ENCODE results near the gene KRT39.
A peak's percentile ranks its signal among the peaks of the same experiment; 100 is the strongest.

KRT39 gene

GRCh38 chr17:40978575-40979151 lies 11.9 kb upstream of the KRT39 start:
- no peak for DNase-seq

GRCh38 chr17:40975516-40975915 lies 8.8 kb upstream of the KRT39 start:
- no peak for DNase-seq

GRCh38 chr17:40974366-40974765 lies 7.6 kb upstream of the KRT39 start:
- no peak for DNase-seq

GRCh38 chr17:40967582-40967981 lies 834 bp upstream of the KRT39 start:
- DNase-seq = no peak

- no peak for DNase-seq
These were observed 2.9 kb downstream of the KRT39 start for GRCh38 chr17:40963838-40964237.

GRCh38 chr17:40962059-40962561 lies 4.6 kb downstream of the KRT39 start:
- DNase-seq = no peak

- DNase-seq = no peak
These were observed 5.2 kb downstream of the KRT39 start for GRCh38 chr17:40961591-40961990.

GRCh38 chr17:40960144-40960543 lies 6.6 kb downstream of the KRT39 start:
- no peak for DNase-seq

- no peak for DNase-seq
These were observed 8.4 kb downstream of the KRT39 start for GRCh38 chr17:40958086-40958953.

- no peak for DNase-seq
These were observed 10.1 kb downstream of the KRT39 start for GRCh38 chr17:40956401-40957254.

- no peak for DNase-seq
These were observed 12.9 kb downstream of the KRT39 start for GRCh38 chr17:40953881-40954280.

- no peak for DNase-seq
These were observed 14.1 kb downstream of the KRT39 start for GRCh38 chr17:40952661-40953060.

- no peak for DNase-seq
These were observed 14.6 kb downstream of the KRT39 start for GRCh38 chr17:40952154-40952553.

GRCh38 chr17:40951011-40951622 lies 15.6 kb downstream of the KRT39 start:
- no peak for DNase-seq

GRCh38 chr17:40950176-40950575 lies 16.6 kb downstream of the KRT39 start:
- DNase-seq = no peak

GRCh38 chr17:40949418-40949817 lies 17.3 kb downstream of the KRT39 start:
- peak; percentile 10 for DNase-seq

- DNase-seq = no peak
These were observed 18.8 kb downstream of the KRT39 start for GRCh38 chr17:40947929-40948328.

GRCh38 chr17:40945414-40945813 lies 21.3 kb downstream of the KRT39 start:
- no peak for DNase-seq

- no peak for DNase-seq
These were observed 22.2 kb downstream of the KRT39 start for GRCh38 chr17:40944531-40944930.

GRCh38 chr17:40942553-40942952 lies 24.2 kb downstream of the KRT39 start:
- DNase-seq = no peak

- no peak for DNase-seq
These were observed 26.5 kb downstream of the KRT39 start for GRCh38 chr17:40940266-40940665.

- DNase-seq = no peak
These were observed 27.8 kb downstream of the KRT39 start for GRCh38 chr17:40938981-40939380.

- no peak for DNase-seq
These were observed 29.3 kb downstream of the KRT39 start, which contains the start of gene KRT23 for GRCh38 chr17:40937384-40937819. TSS of gene KRT23 (minus strand) at chr17:40937646. CDS start at chr17:40936603, 1,043 bp downstream.

Data from NCI-H345 (cell line).